GM18507 (cell line): ENCODE data around the gene DUOXA1.
"Not testable (repeated sequence)": the region's sequence is repeated elsewhere in the genome, so short reads cannot be mapped to it uniquely, and the experiment has no call there.

Experiments used
- DNase-seq: peaks from one replicate; pipeline ENCODE4 v3.0.0; 2011; ENCODE audit warnings: low read depth; ENCODE audit not compliant: insufficient read length; ENCODE audit errors: extremely low spot score
- FAIRE-seq: peaks from 2 replicates; lab custom pipeline; 2011; peaks lifted over from hg19 to GRCh38; lab: Jason Lieb, UNC

Gene DUOXA1

GRCh38 chr15:45151998-45152828 is 22.5 kb upstream of the DUOXA1 start:
- FAIRE-seq (no peak), DNase-seq (no peak)

- FAIRE-seq (no peak), DNase-seq (no peak)
Observed at GRCh38 chr15:45150997-45151396, 21.3 kb upstream of the DUOXA1 start.

- DNase-seq = no peak
- no peak for FAIRE-seq
Observed at GRCh38 chr15:45150481-45150880, 20.8 kb upstream of the DUOXA1 start.

GRCh38 chr15:45149060-45149459 is 19.4 kb upstream of the DUOXA1 start:
- FAIRE-seq (no peak), DNase-seq (no peak)

GRCh38 chr15:45148076-45149059 is 18.7 kb upstream of the DUOXA1 start:
- FAIRE-seq = no peak
- no peak for DNase-seq

GRCh38 chr15:45147606-45148005 is 17.9 kb upstream of the DUOXA1 start:
- FAIRE-seq = no peak

GRCh38 chr15:45146405-45146804 is 16.7 kb upstream of the DUOXA1 start:
- DNase-seq (no peak), FAIRE-seq (no peak)

More at GRCh38 chr15:45147606-45148005, 17.9 kb upstream of the DUOXA1 start:
- no peak for DNase-seq

GRCh38 chr15:45144775-45145174 is 15.1 kb upstream of the DUOXA1 start:
- DNase-seq = no peak
- FAIRE-seq = no peak

GRCh38 chr15:45143946-45144345 is 14.3 kb upstream of the DUOXA1 start:
- DNase-seq (no peak), FAIRE-seq (no peak)

- no peak for FAIRE-seq
- no peak for DNase-seq
Observed at GRCh38 chr15:45143056-45143455, 13.4 kb upstream of the DUOXA1 start.

- DNase-seq = no peak
- FAIRE-seq = no peak
Observed at GRCh38 chr15:45141386-45141785, 11.7 kb upstream of the DUOXA1 start.

- no peak for FAIRE-seq
- no peak for DNase-seq
Observed at GRCh38 chr15:45140557-45141250, 11.0 kb upstream of the DUOXA1 start.

GRCh38 chr15:45139770-45140169 is 10.1 kb upstream of the DUOXA1 start:
- DNase-seq = no peak
- FAIRE-seq = no peak

GRCh38 chr15:45138814-45139765 is 9.4 kb upstream of the DUOXA1 start:
- FAIRE-seq = no peak
- DNase-seq = no peak

- no peak for FAIRE-seq
- DNase-seq = no peak
Observed at GRCh38 chr15:45137703-45138102, 8.0 kb upstream of the DUOXA1 start.

GRCh38 chr15:45136378-45136764 is 6.7 kb upstream of the DUOXA1 start:
- DNase-seq = no peak
- FAIRE-seq = no peak

- DNase-seq = not testable (repeated sequence)
Observed at GRCh38 chr15:45135705-45136377, 6.2 kb upstream of the DUOXA1 start.

More at GRCh38 chr15:45135705-45136377, 6.2 kb upstream of the DUOXA1 start:
- not testable (repeated sequence) for FAIRE-seq
